DMS 273 (cell line): ENCODE results near the gene GPC3.
"Not testable (repeated sequence)": the region's sequence is repeated elsewhere in the genome, so short reads cannot be mapped to it uniquely, and the experiment has no call there.

Experiments
- DNase-seq: peaks from one replicate; lab custom pipeline; 2025; ENCODE audit not compliant: unreplicated experiment; lab: John Stamatoyannopoulos, UW

GPC3 gene

GRCh38 chrX:133627673-133628072, 357.7 kb downstream of the GPC3 start:
- no peak for DNase-seq

GRCh38 chrX:133621384-133621783, 364.0 kb downstream of the GPC3 start:
- DNase-seq: not testable (repeated sequence)

- no peak for DNase-seq
Observed at GRCh38 chrX:133611676-133612075, 373.7 kb downstream of the GPC3 start.

GRCh38 chrX:133610056-133610455, 375.3 kb downstream of the GPC3 start:
- DNase-seq: no peak

GRCh38 chrX:133609166-133609565, 376.2 kb downstream of the GPC3 start:
- DNase-seq: no peak

- DNase-seq: no peak
Observed at GRCh38 chrX:133608406-133608805, 377.0 kb downstream of the GPC3 start.

GRCh38 chrX:133607419-133608348, 377.7 kb downstream of the GPC3 start:
- DNase-seq: no peak

GRCh38 chrX:133606990-133607389, 378.4 kb downstream of the GPC3 start:
- DNase-seq: no peak

GRCh38 chrX:133604801-133605200, 380.6 kb downstream of the GPC3 start:
- DNase-seq: no peak

GRCh38 chrX:133602881-133603280, 382.5 kb downstream of the GPC3 start:
- DNase-seq: no peak

- no peak for DNase-seq
Observed at GRCh38 chrX:133601116-133601515, 384.3 kb downstream of the GPC3 start.

- DNase-seq: no peak
Observed at GRCh38 chrX:133600536-133600935, 384.9 kb downstream of the GPC3 start.

- no peak for DNase-seq
Observed at GRCh38 chrX:133598601-133599335, 386.6 kb downstream of the GPC3 start.

- no peak for DNase-seq
Observed at GRCh38 chrX:133594156-133594555, 391.2 kb downstream of the GPC3 start.

GRCh38 chrX:133593531-133593930, 391.9 kb downstream of the GPC3 start:
- no peak for DNase-seq

GRCh38 chrX:133590703-133591505, 394.5 kb downstream of the GPC3 start:
- DNase-seq: peak; percentile 27

GRCh38 chrX:133588827-133589226, 396.6 kb downstream of the GPC3 start:
- DNase-seq: no peak

- DNase-seq: no peak
Observed at GRCh38 chrX:133587818-133588217, 397.6 kb downstream of the GPC3 start.

GRCh38 chrX:133587071-133587470, 398.3 kb downstream of the GPC3 start:
- DNase-seq: no peak

- no peak for DNase-seq
Observed at GRCh38 chrX:133586443-133586842, 399.0 kb downstream of the GPC3 start.

GRCh38 chrX:133583825-133584224, 401.6 kb downstream of the GPC3 start:
- no peak for DNase-seq
